Measurements from ENCODE around the gene CMTM2.

DNA sequence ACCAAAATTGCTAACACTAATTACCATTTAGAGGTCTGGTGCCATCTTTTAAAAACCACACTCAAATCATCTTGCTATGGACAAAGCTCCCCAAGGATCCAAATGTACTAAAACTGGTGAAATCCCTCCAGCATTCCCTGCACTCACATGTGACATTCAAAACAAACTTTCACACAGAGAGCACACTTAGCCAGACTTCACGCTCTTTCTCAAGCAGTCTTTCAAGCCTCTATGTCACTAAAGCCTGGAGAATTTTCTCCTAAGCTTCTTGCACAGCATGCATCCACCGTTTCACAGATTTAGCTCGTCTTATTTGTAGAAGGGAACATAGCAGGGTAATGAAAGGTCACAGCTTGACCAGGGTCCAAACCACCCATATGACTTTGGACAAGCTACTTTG, 44.5 kb downstream of the CMTM2 start:
- TF ChIP-seq, protein P1, sequence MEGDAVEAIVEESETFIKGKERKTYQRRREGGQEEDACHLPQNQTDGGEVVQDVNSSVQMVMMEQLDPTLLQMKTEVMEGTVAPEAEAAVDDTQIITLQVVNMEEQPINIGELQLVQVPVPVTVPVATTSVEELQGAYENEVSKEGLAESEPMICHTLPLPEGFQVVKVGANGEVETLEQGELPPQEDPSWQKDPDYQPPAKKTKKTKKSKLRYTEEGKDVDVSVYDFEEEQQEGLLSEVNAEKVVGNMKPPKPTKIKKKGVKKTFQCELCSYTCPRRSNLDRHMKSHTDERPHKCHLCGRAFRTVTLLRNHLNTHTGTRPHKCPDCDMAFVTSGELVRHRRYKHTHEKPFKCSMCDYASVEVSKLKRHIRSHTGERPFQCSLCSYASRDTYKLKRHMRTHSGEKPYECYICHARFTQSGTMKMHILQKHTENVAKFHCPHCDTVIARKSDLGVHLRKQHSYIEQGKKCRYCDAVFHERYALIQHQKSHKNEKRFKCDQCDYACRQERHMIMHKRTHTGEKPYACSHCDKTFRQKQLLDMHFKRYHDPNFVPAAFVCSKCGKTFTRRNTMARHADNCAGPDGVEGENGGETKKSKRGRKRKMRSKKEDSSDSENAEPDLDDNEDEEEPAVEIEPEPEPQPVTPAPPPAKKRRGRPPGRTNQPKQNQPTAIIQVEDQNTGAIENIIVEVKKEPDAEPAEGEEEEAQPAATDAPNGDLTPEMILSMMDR (IDR thresholded peaks at IDR 0.05), result no peak
- TF ChIP-seq POLR2A (IDR thresholded peaks at IDR 0.05), result no peak
